Esophagus muscularis mucosa (tissue), 4 donors: ENCODE results near the gene TMEM254.

Experiments
- CTCF ChIP-seq, 3 experiments: fragments of 200-600 bp in 2 of 3; fragments of 450-650 bp in 1 of 3; sonication (generic) in 2 of 3; IDR thresholded peaks; one replicate each; pipeline ENCODE4 v1.5.1; 2017 to 2019; ENCODE audit warnings: antibody characterized with exemption in 3 of 3, mild to moderate bottlenecking in 2 of 3, moderate library complexity in 1 of 3
- EP300 ChIP-seq: sonication (generic); formaldehyde crosslinking; IDR thresholded peaks from one replicate; pipeline ENCODE4 v1.6.1; 2017; ENCODE audit warnings: antibody characterized with exemption
- POLR2AphosphoS5 ChIP-seq, 2 donors: sonication (generic); formaldehyde crosslinking; IDR thresholded peaks; one replicate each; pipeline ENCODE4 v1.6.1; 2017; ENCODE audit warnings: antibody characterized with exemption in 2 of 2

GRCh38 chr10:80075781-80076180 lies 2.7 kb upstream of the TMEM254 start:
- no peak for TF ChIP-seq CTCF (IDR thresholded peaks at IDR 0.05)
- TF ChIP-seq POLR2AphosphoS5 (IDR thresholded peaks at IDR 0.05): no peak
- no peak for TF ChIP-seq EP300
